HepG2 (cell line): ENCODE data around the gene FAM20C. TPM values are rescaled to one million over a fixed set of nuclear protein-coding genes. Genes with fewer than 3 reads are reported as not detected.

ENCODE experiments used
- ASH2L ChIP-seq: fragments of 300-600, 200-600 bp; sonication (generic); IDR thresholded peaks from 2 replicates; pipeline ENCODE4 v1.7.0; 2017; ENCODE audit warnings: low read depth, mild to moderate bottlenecking, moderate library complexity, mixed read lengths, low read length; ENCODE audit not compliant: insufficient read length
- BRCA1 ChIP-seq: sonication (generic); formaldehyde crosslinking; IDR thresholded peaks from 2 replicates; pipeline ENCODE4 v1.4.0; 2020; ENCODE audit warnings: missing genetic modification reagents
- CCDC6 ChIP-seq: sonication (generic); formaldehyde crosslinking; IDR thresholded peaks from 2 replicates; pipeline ENCODE4 v1.8.1; 2022; ENCODE audit warnings: mild to moderate bottlenecking, missing genetic modification reagents, moderate library complexity
- DNMT1 ChIP-seq: sonication (generic); formaldehyde crosslinking; IDR thresholded peaks from 2 replicates; pipeline ENCODE4 v1.5.1; 2020; ENCODE audit warnings: mild to moderate bottlenecking, missing genetic modification reagents
- ELF3 ChIP-seq: IDR thresholded peaks from 2 replicates; pipeline ENCODE4 v1.6.1; 2016; ENCODE audit warnings: missing genetic modification reagents, missing compliant biosample characterization
- GZF1 ChIP-seq: sonication (generic); formaldehyde crosslinking; IDR thresholded peaks from 2 replicates; pipeline ENCODE4 v1.5.1; 2020; ENCODE audit warnings: mild to moderate bottlenecking, missing genetic modification reagents
- HOXA9 ChIP-seq: sonication (generic); formaldehyde crosslinking; IDR thresholded peaks from 2 replicates; pipeline ENCODE4 v1.8.1; 2022; ENCODE audit warnings: missing genetic modification reagents, mild to moderate bottlenecking, moderate library complexity, borderline replicate concordance
- KMT2B ChIP-seq: IDR thresholded peaks from 2 replicates; pipeline ENCODE4 v1.6.1; 2016; ENCODE audit warnings: missing genetic modification reagents, missing compliant biosample characterization
- MBNL3 ChIP-seq: fragments of 250-450 bp; sonication (Bioruptor Pico); conservative IDR thresholded peaks from 2 replicates; pipeline ENCODE4 v1.8.0; 2022; ENCODE audit warnings: mild to moderate bottlenecking, inconsistent platforms
- MIER3 ChIP-seq: IDR thresholded peaks from 2 replicates; pipeline ENCODE4 v1.6.1; 2016; ENCODE audit warnings: missing compliant biosample characterization, borderline replicate concordance
- MXI1 ChIP-seq: IDR thresholded peaks from 3 replicates; pipeline ENCODE4 v1.6.1; 2012; ENCODE audit warnings: low read depth, low read length, inconsistent platforms, borderline replicate concordance
- NFE2L1 ChIP-seq: sonication (generic); formaldehyde crosslinking; IDR thresholded peaks from 2 replicates; pipeline ENCODE4 v1.4.0; 2020; ENCODE audit warnings: missing genetic modification reagents, mild to moderate bottlenecking, borderline replicate concordance
- RBFOX2 ChIP-seq: fragments of 200-400 bp; formaldehyde crosslinking; IDR thresholded peaks from 2 replicates; pipeline ENCODE4 v1.6.1; 2017; ENCODE audit warnings: low read depth, mild to moderate bottlenecking, low read length
- SMAD1 ChIP-seq: sonication (generic); formaldehyde crosslinking; IDR thresholded peaks from 2 replicates; pipeline ENCODE4 v1.4.0; 2020; ENCODE audit warnings: missing genetic modification reagents, low read depth, mild to moderate bottlenecking, borderline replicate concordance
- TARDBP ChIP-seq: sonication (generic); formaldehyde crosslinking; IDR thresholded peaks from 2 replicates; pipeline ENCODE4 v1.8.0; 2022; ENCODE audit warnings: mild to moderate bottlenecking, missing genetic modification reagents
- TGIF2 ChIP-seq: IDR thresholded peaks from 2 replicates; pipeline ENCODE4 v1.6.1; 2016; ENCODE audit warnings: control low read depth, missing compliant biosample characterization
- ZNF121 ChIP-seq: sonication (generic); formaldehyde crosslinking; IDR thresholded peaks from 2 replicates; pipeline ENCODE4 v1.5.0; 2020; ENCODE audit warnings: mild to moderate bottlenecking, missing genetic modification reagents
- ZNF451 ChIP-seq: sonication (generic); formaldehyde crosslinking; IDR thresholded peaks from 2 replicates; pipeline ENCODE4 v1.5.0; 2020; ENCODE audit warnings: mild to moderate bottlenecking, missing genetic modification reagents
- ZNF547 ChIP-seq: sonication (generic); formaldehyde crosslinking; IDR thresholded peaks from 2 replicates; pipeline ENCODE4 v1.5.1; 2020; ENCODE audit warnings: mild to moderate bottlenecking, missing genetic modification reagents
- ZNF597 ChIP-seq: sonication (generic); formaldehyde crosslinking; IDR thresholded peaks from 2 replicates; pipeline ENCODE4 v1.5.0; 2020; ENCODE audit warnings: missing genetic modification reagents
- polyA plus RNA-seq, 8 experiments: library from polyadenylated mRNA; depleted of rRNA in 3 of 8; stranded (reverse) in 7 of 8; unstranded in 1 of 8; fragments of >200 nt; fragmentation: Illumina TruSeq in 4 of 8; extraction: Trizol in 4 of 8; gene quantifications; 2 replicates each; pipeline versions ENCODE4 v1.2.1 to v1.2.3, GENCODE V29; 2011 to 2016; ENCODE audit warnings: low read depth in 4 of 8, missing spikeins in 1 of 8, mixed read lengths in 1 of 8; ENCODE audit not compliant: insufficient read depth in 1 of 8
- total RNA-seq, 5 experiments: library from RNA; depleted of rRNA; stranded (reverse); fragments of >200 nt; fragmentation: Illumina TruSeq; extraction: Trizol; gene quantifications; 2 replicates each; pipeline ENCODE4 v1.2.3, GENCODE V29; 2016; ENCODE audit warnings: low read depth in 1 of 5
- TF ChIP-seq, protein P1 (sequence below): sonication (generic); formaldehyde crosslinking; IDR thresholded peaks from 2 replicates; pipeline ENCODE4 v1.4.0; 2020; ENCODE audit warnings: mild to moderate bottlenecking, missing genetic modification reagents
- TF ChIP-seq, protein P2 (sequence below): sonication (generic); formaldehyde crosslinking; IDR thresholded peaks from 2 replicates; pipeline ENCODE4 v1.8.1; 2023; ENCODE audit warnings: mild to moderate bottlenecking, moderate library complexity, missing genetic modification reagents
- TF ChIP-seq, protein P3 (sequence below): sonication (generic); formaldehyde crosslinking; IDR thresholded peaks from 2 replicates; pipeline ENCODE4 v1.4.0; 2020; ENCODE audit warnings: missing genetic modification reagents
- TF ChIP-seq, protein P4 (sequence below): sonication (generic); formaldehyde crosslinking; IDR thresholded peaks from 2 replicates; pipeline ENCODE4 v1.4.0; 2020; ENCODE audit warnings: mild to moderate bottlenecking, low read depth, missing genetic modification reagents

FAM20C gene
- total and polyA plus RNA-seq, 2 of the 13 experiments (the other 11 are each of a cell fraction or from before 2014, with no cell fraction given), result 11.9 to 19.9 TPM

GRCh38 chr7:220151-220841, 27.9 kb downstream of the FAM20C start (continued):
- TF ChIP-seq ZNF597 (CRISPR knock-in tag) (no peak), DNMT1 (CRISPR knock-in tag) (0 out of 2 replicates have a peak, but pooled peaks have one; percentile 32), ZNF451 (CRISPR knock-in tag) (no peak), ASH2L (no peak), NFE2L1 (CRISPR knock-in tag) (no peak), GZF1 (CRISPR knock-in tag) (no peak), TARDBP (CRISPR knock-in tag) (no peak), MBNL3 (CRISPR knock-in tag) (no peak), KMT2B (CRISPR knock-in tag) (no peak), TGIF2 (CRISPR knock-in tag) (0 out of 2 replicates have a peak, but pooled peaks have one; percentile 27), SMAD1 (no peak), ELF3 (CRISPR knock-in tag) (no peak), HOXA9 (CRISPR knock-in tag) (no peak), MXI1 (0 out of 3 replicates have a peak, but pooled peaks have one; percentile 29), CCDC6 (peak; percentile 59; the same call in 1 of the 2 replicates), RBFOX2 (no peak), ZNF547 (CRISPR knock-in tag) (no peak), BRCA1 (no peak), MIER3 (CRISPR knock-in tag) (no peak), ZNF121 (no peak)
- TF ChIP-seq, protein P1, sequence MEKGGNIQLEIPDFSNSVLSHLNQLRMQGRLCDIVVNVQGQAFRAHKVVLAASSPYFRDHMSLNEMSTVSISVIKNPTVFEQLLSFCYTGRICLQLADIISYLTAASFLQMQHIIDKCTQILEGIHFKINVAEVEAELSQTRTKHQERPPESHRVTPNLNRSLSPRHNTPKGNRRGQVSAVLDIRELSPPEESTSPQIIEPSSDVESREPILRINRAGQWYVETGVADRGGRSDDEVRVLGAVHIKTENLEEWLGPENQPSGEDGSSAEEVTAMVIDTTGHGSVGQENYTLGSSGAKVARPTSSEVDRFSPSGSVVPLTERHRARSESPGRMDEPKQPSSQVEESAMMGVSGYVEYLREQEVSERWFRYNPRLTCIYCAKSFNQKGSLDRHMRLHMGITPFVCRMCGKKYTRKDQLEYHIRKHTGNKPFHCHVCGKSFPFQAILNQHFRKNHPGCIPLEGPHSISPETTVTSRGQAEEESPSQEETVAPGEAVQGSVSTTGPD (CRISPR knock-in tag), result no peak; the same call in 1 of the 2 replicates
- TF ChIP-seq, protein P2, sequence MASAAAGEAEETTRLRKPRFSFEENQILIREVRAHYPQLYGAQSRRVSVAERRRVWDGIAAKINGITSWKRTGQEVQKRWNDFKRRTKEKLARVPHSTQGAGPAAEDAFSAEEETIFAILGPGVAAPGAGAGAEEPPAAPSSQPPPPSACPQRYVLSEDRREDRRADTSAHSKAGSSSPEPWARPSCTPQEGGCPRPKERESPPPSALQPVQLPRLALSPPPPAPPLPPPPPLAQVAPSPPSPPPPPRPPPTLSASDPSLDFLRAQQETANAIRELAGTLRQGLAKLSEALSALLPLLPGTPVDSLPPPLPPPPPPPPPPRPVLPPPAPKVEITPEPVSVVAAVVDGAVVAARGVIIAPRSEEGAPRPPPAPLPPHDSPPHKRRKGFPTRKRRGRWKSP, result 0 out of 2 replicates have a peak, but pooled peaks have one; percentile 12
- TF ChIP-seq, protein P3, sequence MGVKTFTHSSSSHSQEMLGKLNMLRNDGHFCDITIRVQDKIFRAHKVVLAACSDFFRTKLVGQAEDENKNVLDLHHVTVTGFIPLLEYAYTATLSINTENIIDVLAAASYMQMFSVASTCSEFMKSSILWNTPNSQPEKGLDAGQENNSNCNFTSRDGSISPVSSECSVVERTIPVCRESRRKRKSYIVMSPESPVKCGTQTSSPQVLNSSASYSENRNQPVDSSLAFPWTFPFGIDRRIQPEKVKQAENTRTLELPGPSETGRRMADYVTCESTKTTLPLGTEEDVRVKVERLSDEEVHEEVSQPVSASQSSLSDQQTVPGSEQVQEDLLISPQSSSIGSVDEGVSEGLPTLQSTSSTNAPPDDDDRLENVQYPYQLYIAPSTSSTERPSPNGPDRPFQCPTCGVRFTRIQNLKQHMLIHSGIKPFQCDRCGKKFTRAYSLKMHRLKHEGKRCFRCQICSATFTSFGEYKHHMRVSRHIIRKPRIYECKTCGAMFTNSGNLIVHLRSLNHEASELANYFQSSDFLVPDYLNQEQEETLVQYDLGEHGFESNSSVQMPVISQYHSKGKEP (CRISPR knock-in tag), result 0 out of 2 replicates have a peak, but pooled peaks have one; percentile 52
- TF ChIP-seq, protein P4, sequence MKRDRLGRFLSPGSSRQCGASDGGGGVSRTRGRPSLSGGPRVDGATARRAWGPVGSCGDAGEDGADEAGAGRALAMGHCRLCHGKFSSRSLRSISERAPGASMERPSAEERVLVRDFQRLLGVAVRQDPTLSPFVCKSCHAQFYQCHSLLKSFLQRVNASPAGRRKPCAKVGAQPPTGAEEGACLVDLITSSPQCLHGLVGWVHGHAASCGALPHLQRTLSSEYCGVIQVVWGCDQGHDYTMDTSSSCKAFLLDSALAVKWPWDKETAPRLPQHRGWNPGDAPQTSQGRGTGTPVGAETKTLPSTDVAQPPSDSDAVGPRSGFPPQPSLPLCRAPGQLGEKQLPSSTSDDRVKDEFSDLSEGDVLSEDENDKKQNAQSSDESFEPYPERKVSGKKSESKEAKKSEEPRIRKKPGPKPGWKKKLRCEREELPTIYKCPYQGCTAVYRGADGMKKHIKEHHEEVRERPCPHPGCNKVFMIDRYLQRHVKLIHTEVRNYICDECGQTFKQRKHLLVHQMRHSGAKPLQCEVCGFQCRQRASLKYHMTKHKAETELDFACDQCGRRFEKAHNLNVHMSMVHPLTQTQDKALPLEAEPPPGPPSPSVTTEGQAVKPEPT (CRISPR knock-in tag), result no peak
